Activated naive CD8-positive, alpha-beta T cell treated with anti-CD3 and anti-CD28 coated beads, Interleukin-2, amount 50 U/mL, for 16 hours (primary cell): ENCODE data around the gene PDLIM5.
"Not testable (repeated sequence)": the region's sequence is repeated elsewhere in the genome, so short reads cannot be mapped to it uniquely, and the experiment has no call there.

Experiments
- DNase-seq: peaks from one replicate; pipeline ENCODE4 v3.0.0-alpha.2; 2020; ENCODE audit warnings: low read depth, low spot score

PDLIM5 gene

DNA sequence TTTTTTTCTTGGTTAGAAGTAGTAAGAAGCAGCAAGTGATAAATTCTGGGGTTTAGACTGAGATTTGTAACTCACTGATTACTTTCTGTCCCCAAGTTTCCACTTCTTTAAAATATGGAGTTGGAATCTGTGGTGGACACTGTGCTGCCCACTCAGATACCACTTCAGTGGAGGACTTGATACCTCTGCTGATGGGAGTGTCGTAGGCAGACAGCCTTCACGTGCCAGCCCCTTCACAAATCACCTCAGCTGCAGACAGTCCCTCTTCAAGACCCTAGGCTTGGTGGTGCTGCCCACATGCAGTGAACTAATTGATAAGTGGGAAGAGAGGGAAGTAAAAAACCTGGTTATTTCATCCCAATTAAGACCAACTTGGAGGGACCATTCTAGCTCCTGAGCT, 139.5 kb downstream of the PDLIM5 start:
- no peak for DNase-seq

DNA sequence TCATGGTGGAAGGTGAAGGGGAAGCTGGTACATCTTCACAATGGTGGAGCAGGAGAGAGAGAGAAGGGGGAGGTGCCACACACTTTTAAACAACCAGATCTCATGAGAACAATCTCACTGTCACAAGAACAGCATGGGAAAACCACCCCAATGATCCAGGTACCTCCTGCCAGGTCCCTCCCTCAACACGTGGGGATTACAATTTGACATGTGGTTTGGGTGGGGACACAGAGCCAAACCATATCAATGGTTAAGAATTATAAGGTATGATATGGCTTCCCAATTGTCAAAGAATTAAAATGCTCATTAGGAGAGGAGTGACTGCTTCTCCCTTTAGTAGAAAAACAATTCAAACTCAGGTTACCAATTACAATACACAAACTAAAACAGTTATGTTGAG, 143.3 kb downstream of the PDLIM5 start:
- DNase-seq = no peak

DNA sequence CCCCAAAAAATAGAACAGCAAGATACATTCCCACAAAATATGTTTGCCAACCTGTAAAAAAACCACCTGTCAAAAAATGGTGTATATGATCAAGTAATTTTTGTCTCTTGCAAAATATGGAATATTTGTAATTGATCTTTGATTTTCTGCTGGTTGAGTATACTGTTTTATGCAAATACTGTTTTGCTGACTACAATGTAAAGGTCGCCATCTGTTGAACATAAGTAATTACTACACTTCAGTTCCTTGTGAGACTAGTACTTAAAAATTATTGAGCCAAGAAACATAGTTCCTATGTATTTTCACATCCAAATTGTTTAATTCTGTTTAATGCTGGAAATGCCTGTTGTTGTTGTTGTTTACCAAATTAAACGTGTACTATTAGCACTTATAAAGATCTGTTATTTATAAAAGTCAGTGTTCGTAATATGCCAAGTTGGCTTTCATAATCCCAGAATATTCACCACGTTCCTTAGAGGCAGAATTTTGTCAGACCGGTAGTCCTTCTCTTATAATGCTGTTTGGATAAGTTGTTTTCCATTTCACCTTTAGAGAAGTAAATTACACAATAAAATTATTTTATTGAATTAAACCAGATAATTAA, 144.2 kb downstream of the PDLIM5 start:
- DNase-seq = no peak

DNA sequence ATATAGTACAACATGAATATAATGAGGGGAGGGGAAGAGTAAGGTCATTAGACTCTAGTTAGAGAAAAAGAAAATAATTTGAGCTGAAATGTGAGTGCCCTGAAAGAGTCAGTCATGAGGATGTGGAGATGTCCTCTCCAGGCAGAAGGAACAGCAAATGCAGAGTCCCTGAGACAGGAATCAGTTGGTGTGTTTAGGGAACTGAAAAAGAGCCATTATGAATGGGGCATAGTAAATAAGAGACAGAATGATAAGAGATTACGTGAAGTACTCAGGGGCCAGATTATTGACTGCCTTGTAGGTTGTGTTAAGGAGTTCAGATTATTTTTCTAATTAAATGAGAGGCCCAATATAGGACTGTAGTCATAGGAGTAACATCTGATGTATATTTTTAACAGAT, 147.0 kb downstream of the PDLIM5 start:
- DNase-seq = no peak

DNA sequence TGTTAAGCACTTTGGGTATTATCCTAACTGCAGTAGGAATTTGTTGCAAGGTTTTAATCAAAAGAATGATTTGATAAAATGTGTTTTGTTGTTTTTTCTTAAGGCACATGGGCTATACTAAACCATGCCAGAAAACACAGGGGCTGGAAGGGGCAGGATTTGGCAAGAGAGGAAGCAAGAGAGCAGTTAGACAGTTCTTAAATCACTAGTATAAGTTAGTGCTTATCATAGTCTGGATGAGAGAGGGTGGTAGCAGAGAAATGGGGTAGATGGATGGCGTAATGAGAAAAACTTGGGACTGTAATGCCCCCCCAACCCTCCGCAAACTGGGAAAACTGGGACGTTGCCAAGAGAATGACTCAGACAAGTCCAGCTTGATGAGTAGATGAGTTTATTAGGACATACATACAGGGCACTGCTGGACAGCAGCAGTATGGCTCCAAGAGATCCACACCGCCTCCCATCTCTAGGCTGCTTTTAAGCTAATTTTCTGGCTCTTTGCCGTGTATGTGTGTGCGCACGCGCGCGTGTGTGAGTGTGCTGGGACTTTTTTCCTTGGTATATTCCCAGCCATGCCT, 151.5 kb downstream of the PDLIM5 start:
- no peak for DNase-seq

DNA sequence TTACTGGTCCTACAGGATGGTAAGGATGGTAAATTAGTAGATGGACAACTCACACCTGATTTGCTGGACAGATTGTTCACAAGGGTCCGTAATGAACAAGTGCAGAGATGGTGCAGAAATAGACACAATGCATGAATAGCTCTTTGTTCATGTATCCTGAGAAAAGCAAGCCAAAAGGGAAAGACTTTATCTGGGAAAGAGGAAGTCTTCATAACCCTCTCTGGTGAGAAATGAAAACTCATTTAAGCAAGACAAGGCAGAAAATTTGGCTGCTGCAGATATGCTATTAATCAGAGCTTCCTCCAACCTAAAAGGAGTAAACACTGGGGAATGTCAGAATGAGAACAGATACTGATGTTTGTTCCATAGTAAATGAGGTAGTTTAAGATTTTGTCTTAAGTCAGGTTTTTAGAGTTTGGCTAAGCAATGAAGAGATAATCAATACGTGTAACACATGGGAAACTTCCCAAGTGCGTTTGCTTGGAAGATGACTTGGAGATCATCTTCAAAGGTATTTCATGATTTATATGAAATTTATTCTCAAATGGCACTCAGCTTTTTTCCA, 153.6 kb downstream of the PDLIM5 start:
- DNase-seq = no peak

DNA sequence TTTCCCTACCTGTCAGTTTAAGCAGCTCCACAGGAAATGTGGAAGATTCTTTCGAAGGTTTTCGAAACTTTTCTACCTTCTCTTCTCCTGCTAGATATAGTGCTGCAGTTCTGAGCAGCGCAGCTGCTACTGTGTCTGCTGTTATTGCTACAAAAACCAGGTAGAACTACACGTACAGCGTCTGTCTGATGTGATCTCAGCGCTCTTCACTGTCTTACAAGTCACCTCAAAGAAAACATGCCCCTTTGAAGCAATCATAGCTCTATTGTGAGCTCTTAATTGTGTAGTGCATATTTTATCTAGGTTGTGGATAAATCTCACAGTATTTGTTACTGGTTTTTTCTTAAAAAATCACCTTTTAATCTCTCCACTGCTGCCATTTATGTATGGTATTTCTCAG, 158.4 kb downstream of the PDLIM5 start:
- DNase-seq = no peak

DNA sequence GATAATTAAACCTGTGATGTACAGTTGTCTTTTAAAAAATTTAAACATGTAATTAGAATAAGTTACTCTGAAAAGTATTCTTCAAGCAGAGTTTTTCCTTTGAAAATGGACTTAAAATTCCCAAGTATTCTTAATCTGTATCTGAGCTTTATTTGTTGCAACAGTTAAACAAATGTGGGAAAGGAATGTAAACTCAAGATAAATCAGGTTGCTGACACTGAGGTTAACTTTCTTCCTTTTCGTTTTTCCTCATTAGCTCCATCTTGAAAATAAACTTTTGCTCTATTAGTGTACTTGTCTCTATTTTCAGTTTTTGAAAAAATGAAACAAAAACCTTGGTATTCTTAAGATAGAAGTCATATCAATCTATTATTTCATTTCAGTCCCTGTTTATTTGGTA, 161.5 kb downstream of the PDLIM5 start:
- no peak for DNase-seq

DNA sequence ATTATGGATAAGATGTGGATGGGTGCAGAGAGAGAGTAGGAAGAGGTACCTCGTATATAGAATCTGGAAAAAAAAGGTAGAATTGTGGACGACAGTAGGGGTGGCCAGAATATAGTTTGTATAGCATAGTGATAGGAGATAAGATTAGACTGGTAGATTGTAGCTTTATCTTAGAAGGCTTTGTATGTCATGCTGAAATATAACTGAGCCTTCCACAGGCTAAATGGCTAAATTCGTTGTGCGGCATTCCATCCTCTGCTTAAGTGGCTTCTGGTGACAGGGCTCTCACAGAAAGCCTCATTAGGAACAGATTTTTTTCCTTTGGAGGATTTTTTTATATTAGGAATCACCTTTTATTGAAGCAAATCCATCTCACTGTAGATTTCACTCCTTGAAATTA, 163.7 kb downstream of the PDLIM5 start:
- no peak for DNase-seq

DNA sequence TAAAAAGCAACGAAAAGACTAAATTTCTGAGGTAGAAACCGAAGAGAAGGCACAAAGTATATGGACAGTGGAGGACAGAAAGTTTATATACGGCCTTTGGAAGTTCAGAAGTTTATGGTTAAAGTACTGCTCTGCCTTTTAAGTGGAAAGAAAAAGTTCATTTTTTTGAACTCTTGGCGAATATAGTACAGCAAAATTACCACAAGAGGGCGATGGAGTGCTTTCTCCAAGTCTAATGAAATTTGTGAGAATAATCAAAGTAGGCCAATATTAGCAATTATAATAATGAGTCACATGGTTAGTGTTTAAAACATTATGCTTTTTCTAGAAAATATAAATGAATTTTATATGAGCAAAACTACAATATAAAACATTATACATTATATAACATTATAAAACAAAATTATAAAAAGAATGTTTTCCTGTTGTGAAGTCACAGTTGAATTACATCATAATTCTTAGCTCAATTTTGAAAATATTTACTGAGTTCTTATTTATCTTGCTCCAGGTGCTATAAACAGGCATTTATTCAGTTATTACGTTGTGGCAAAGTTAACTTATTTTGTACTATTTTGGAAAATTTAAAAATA, 169.8 kb downstream of the PDLIM5 start:
- DNase-seq = no peak

DNA sequence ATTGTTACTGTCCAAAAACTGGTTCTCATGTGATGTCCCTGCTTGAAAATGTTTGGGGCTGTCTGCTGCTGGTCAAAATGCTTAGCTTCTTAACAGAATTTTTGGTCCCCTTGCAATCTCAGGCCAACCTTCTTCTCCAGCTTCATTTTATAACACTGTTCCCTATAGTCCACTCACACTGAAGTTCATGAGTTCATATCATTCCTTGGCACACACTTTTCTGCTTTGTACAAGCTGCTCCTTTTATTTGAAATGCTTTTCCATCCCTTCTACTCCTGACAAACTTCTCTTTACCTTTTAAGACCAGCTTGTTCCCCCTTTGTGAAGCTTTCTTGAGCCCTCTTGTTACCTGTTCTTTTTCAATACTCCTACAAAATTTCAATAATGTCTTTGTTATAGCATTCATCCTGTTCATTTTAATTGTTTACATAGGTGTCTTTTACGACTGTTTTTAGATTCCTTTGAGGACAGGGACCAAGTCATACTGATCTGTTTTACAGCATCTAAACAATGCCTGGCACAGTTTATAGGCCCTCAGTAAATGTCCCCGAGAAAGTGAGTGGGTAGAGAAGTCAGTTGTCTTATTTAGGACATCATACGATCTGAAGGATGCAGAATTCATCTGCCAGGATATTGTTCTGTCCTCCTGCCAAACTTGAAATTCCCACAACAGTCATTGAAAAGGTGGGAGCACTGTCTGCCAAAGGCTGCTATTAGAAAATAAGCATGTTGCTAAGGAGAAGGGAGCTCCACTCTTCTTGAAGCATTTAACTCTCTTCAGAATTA, 171.6 kb downstream of the PDLIM5 start:
- DNase-seq = no peak

DNA sequence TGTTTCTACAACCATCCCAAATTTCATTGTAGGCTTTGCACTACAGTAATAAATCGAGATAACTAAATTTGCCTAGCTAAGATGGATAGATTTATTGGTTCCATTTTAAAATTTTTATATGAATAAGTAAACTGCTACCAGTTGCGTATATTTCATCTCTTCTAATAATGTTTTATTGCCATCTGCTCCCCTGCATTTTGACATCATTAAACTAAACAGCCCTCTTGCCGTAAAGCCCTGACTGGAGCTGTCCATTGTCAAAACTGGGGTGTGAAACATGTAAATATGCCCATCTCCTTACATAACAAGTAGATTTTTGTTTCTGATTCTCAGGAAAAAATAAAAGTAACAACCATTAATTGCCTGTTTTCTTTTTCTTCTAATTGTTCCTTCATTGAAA, 175.2 kb downstream of the PDLIM5 start:
- no peak for DNase-seq

DNA sequence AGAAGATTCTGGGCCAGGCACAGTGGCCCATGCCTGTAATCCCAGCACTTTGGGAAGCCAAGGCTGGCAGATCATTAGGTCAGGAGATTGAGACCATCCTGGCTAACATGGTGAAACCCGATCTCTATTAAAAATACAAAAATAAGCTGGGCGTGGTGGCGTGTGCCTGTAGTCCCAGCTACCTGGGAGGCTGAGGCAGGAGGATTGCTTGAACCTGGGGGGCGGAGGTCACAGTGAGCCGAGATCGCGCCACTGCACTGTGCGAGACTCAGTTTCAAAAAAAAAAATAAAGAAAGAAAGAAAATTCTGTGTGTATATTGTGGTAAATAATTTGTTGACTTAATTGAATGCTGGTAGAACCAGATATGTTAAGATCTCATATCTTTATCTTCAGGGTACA, 177.3 kb downstream of the PDLIM5 start:
- not testable (repeated sequence) for DNase-seq

DNA sequence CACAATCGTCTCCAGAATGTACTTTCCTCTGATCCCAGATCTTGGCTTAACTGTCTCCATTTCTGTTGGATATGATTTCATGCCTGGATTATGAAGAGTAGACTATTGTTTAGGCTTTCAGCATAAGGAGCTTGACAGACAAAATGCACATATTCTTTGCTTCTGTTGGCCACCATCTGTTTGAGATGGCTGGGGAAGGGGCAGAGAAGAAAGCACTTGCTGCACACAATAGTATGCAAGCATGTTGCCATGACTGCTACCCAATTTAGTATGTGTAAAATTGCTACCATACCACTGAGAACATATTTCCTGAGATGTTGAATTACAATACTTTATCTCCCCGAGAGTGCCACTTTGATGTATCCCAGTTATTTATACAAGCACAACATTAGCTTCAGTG, 178.1 kb downstream of the PDLIM5 start:
- no peak for DNase-seq

DNA sequence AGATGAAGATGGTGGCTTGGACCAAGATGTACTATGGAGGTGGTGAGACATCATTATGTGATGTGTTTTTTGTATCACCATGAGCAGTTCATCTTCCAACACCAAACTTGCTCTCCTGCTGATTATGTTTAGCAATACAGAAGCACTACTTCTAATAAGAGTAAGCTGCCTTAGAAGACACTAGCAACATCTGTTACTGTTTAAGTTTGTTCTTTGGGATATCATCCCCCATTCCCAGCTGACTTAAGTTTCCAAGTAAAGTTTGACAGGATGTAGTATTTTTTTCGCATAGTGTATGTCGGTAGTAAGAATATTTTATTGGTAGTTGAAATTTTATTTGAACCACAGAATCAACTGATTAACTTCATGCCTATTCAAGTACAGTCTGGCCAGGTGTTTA, 182.5 kb downstream of the PDLIM5 start:
- no peak for DNase-seq

DNA sequence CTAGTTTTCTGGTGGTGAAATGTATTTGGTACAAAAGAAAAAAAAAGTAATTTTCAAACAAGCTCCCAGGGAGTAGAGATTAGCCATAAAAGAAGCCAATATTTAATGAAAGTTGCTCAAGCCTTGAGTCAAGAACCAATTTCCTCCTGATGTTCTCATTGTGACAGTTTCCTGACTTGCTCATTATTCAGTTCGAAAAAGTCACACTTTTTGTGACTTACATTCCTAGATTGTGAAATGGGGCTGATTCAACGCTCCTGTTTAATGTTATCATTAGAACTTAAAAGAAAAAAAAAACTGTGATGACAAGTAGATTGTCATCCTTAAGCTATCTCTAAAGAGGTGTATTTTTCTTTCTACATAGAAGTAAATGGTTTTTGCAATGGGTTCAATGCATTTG, 183.4 kb downstream of the PDLIM5 start:
- no peak for DNase-seq

DNA sequence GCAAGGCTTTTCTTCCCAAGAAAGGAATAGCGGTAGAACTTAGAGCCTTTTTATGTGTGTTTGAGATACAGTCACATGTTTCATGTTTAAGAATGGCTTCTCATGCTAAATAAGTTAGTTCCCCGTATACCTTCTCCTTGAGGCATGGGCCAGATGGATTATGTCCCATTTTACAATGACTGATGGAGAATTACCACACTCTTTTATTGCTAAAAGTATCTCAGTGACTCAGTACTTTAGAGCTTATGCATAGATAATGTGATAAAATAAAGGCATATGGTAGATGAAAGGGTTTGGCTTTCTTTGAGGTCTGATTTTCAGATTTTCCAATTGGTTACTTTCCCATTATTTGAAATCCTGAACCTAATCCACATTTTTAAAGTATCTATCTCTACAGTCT, 184.3 kb downstream of the PDLIM5 start:
- DNase-seq = no peak

DNA sequence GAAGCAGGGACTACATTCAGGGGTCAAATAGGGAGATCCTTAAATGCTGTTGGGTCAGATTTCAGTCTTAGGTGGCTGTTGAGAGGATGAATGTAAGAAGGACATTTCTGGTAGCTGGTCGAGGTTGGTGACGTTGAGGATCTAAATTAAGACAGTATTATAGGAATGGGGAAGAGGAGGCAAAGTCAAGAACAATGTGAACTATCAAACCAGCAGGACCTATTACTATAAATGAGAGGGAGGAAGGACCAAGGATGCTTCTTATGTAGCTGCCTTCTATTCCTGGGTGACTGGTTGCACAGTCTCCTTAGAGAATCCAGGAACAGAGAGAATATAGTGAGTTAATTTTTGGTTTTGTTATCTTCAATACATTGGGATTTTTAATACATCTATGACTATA, 187.6 kb downstream of the PDLIM5 start:
- no peak for DNase-seq

DNA sequence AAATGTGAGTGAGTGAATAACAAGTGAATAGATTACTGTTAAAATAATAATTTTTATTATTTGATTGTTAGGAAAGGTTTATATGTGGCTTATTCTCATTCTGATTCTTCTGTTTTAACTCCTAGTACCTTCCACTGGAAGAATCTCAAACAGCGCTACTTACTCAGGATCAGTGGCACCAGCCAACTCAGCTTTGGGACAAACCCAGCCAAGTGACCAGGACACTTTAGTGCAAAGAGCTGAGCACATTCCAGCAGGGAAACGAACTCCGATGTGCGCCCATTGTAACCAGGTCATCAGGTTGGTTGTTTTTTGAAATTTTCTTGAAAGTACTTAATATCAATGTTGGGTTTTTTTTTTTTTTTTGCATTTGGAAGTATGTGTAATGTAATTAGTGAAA, 188.4 kb downstream of the PDLIM5 start:
- DNase-seq = no peak

DNA sequence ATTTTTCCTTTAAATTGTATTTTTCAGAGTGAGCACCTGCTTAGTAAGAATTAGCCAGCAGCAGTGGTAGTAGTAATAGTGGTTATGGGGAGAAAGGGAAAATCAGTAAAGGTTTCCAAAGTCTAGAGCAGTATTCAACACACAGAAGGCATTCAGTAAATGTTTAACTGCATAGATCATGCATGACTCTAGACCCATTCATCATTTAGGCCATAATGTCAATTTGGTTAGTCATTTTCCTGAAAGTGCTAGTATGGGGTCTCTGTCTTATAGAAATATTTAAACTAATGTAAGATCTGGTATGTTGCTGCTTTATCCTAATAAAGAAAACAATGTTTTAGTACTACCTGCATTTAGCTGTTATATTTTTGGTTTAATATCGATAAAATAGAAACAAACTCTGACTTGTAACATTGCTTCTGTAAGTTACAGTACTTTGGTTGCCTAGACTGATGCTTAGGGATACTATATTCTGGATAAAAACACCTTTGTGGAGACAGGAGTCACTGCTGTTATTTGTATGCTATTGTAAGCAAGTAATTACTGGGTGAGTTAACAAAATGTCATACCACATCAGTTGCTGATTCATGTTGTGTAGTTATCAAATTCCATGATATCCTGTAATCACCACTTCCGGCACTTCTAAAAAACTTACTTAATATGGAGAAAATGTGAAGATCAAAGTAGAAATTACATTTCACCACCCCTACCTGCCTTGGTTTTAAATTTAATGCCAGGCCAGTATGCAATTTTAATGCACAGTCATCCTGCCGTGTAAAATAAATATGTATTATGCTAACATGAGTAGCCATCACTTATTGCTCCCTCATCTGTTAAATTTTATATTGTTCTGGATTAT, 190.2 kb downstream of the PDLIM5 start:
- no peak for DNase-seq

DNA sequence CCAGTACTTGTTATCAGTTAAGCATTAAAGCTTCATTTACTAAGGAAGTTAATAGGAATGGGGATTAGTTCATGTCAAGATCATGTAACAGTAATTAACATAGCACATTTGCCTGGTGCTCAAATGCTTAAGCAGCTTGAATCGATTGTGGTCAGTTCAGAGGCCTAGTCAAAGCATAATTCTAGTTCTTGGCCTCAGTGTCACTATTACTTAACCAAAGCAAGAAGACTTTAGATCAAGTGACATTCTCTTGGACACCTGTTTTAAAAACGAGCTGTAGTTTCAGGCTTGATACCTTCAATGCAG, 190.8 kb downstream of the PDLIM5 start:
- DNase-seq = no peak

DNA sequence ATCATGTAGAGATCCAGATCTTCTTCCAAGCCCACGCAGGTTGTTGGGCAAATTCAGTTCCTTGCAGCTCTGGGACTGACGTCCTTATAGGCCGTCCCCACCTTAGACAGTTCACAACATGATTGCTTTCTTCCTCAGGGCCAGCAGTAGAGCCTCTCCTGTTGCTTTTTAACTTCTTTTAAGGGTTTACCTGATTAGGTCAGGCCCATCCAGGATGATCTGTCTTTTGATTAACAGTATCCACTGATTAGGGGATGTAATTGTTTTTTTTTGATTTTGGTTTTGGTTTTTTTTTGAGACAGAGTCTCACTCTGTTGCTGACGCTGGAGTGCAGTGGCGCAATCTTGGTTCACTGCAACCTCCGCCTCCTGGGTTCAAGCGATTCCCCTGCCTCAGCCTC, 197.0 kb downstream of the PDLIM5 start:
- no peak for DNase-seq
